NOMO-1 (cell line): ENCODE measurements around the gene SGCE.
"Not testable (repeated sequence)": the region's sequence is repeated elsewhere in the genome, so short reads cannot be mapped to it uniquely, and the experiment has no call there.

ENCODE experiments used
- DNase-seq, 2 experiments: peaks; one replicate each; lab custom pipeline; 2025; ENCODE audit not compliant: unreplicated experiment in 2 of 2; lab: John Stamatoyannopoulos, UW

Gene SGCE, protein sequence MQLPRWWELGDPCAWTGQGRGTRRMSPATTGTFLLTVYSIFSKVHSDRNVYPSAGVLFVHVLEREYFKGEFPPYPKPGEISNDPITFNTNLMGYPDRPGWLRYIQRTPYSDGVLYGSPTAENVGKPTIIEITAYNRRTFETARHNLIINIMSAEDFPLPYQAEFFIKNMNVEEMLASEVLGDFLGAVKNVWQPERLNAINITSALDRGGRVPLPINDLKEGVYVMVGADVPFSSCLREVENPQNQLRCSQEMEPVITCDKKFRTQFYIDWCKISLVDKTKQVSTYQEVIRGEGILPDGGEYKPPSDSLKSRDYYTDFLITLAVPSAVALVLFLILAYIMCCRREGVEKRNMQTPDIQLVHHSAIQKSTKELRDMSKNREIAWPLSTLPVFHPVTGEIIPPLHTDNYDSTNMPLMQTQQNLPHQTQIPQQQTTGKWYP

DNA sequence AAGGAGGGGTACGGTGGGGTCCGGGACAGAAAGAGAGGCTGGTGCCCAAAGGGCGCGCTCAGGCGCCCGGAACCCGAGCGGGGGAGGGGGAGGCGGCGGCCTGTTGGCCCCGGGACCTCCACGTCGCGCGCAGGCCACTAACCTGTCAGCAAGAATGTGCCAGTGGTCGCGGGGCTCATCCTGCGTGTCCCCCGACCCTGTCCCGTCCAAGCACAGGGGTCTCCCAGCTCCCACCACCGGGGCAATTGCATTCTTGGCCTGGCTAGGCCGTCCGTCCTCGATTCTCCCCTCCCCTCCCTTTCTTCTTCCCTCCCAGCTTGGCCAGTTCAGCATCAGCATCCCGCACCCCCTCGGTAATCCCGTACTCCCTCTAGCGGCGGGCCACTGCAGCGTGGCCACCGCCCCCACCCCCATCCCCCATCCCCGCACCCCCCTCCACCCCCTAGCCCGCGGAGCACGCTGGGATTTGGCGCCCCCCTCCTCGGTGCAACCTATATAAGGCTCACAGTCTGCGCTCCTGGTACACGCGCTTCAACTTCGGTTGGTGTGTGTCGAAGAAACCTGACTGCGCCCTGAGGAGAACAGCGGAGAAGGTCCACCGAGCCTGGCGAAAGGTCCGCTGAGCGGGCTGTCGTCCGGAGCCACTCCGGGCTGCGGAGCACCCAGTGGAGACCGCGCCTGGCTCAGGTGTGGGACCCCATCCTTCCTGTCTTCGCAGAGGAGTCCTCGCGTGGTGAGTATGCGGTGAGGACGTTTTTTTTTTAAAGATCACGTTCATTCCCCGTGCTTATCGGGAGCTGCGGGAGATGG is at the start of gene SGCE:
SGCE (minus strand) TSS at position 286 of the 810 bp plus-strand sequence; CDS start at position 251, 35 bp downstream.
- DNase-seq = no peak

DNA sequence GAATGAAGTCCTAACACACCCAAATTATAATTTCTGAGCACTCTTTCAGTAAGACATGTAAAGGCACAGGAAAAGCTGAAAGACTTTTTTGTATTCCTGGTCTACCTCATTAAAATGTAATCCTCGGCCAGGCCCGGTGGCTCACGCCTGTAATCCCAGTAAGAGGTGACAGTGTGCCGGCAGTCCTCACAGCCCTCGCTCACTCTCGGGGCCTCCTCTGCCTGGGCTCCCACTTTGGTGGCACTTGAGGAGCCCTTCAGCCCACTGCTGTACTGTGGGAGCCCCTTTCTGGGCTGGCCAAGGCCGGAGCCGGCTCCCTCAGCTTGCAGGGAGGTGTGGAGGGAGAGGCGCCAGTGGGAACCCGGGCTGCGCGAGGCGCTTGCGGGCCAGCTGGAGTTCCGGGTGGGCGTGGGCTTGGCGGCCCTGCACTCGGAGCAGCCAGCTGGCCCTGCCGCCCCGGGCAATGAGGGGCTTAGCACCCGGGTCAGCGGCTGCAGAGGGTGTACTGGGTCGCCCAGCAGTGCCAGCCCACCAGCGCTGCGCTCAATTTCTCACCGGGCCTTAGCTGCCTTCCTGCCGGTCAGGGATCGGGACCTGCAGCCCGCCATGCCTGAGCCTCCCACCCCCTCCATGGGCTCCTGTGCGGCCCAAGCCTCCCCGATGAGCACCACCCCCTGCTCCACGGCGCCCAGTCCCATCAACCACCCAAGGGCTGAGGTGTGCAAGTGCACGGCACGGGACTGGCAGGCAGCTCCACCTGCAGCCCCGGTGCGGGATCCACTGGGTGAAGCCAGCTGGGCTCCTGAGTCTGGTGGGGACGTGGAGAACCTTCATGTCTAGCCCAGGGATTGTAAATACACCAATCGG is 49.5 kb upstream of the SGCE start:
- DNase-seq = not testable (repeated sequence)

DNA sequence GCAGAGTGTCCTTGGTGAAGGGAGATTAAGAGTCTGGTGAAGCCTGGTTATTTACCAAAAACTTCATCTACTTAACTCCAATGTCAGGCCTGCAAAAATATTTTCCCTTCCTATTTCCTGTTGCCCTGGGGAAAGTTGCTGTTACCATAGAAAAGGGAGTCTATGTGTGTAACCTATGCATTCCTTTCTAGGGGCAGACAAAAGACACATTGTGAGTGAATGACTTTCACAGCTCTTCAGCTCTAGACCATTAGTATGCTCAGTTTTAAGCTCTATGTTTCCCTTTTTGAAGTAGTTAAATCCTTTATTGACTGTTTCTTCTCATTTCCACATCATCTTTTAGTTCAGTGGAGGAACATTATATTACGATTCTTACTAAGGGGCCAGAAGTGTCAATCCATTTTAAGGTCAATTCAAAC is 45.6 kb upstream of the SGCE start:
- no peak for DNase-seq

DNA sequence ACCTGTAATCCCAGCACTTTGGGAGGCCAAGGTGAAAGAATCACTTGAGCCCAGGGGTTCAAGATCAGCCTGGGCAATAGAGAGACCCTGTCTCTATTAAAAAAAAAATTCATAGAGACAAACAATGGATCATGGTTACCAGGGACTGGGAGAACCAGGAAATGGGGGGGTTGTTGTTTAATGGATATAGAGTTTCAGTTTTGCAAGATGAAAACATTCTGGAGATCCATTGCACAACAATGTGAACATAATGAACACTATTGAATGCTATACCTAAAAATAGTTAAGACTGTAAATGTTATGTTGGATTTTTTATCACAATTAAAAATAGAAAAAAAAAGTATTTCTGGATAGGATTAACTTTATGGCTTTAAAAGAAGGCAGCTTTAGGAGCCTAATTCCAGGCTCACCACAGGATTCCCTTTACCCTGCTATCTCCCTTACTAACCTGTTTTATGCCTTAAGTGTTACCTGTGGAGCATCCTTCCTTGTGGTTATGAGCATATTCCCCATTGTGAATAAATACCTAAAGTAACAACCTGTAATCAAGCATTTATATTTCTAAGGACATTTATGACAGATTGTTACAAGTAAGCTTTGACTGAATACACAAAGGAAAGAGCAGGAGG is 45.1 kb upstream of the SGCE start:
- no peak for DNase-seq

DNA sequence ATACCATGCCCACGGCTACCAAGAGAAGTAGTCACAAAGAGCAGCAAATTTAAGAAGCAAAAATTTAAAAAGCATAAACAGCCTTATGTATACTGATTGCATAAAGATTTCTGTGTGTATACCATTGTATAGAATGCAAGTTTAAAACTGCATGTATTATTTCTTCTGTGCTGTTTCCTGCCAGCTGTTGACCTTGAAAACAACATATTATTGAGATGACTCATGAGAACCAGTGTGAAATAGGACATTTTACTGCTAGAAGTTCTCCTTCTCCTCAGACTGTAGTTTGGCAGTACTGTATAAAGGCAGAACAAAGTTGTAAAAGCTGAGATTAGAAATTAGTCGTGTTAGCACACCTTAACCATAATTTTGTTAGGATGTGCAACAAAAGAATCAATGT is 42.3 kb upstream of the SGCE start:
- DNase-seq = no peak

DNA sequence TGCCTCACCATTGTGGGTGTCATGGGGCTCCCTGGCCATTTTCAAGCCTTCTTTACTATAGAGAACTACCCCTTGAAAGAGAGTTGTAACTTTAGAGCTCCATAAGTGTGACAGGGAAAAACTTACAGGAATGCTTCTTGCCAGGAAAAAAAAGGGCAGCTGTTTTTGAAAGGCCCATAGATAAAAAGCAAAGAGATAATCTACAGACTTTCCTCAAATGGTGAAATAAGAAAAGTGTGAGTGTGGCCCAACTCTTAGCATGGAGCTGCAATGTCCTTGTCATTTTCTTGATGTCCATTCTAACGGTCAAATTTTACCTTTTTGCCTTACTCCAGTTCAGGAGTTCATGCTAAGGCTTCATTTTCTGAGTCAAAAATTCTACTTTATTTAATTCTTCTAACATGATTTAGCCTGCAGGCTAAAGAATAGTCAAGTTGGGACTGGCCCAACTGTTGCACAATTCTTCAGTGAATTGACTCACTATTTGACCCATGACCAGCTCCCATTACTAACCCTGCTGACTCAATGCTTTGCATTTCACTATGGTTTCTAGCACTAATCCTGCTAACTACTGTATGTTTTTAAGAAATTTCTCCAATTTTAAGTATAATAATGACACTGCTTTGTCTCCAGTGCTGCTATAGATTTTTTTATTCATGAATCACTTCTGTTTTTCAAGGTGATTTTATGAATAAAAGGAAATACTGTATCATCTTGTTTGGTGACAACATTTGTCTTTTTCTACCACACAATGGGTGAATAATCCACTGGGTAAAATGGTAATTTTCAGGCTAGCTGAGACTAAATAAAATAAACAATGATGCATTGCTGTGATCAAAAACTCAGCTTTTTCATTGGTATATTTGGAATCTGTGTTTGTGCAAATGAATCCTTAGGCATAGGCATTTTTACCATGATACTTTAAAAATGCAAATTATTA is 41.4 kb upstream of the SGCE start:
- DNase-seq = peak; percentile 70 to 84

DNA sequence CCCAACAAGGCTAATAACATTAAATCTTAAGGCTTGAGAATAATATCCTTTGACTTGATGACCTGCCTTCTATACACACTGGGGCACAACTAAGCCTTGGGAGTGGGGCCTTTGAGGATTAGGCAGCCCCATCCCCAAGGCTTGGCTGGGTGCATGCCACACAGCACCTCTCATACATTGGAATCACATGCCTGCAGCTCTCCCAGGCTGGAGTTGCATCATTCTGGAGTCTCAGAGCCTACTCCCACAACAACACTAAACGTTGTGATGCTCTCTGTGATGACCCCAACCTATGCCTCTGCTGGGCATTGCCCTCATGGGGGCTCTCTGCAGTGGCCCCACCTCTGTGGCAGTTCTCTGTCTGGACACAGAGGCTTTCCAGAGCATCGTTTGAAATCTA is 31.9 kb upstream of the SGCE start:
- no peak for DNase-seq

DNA sequence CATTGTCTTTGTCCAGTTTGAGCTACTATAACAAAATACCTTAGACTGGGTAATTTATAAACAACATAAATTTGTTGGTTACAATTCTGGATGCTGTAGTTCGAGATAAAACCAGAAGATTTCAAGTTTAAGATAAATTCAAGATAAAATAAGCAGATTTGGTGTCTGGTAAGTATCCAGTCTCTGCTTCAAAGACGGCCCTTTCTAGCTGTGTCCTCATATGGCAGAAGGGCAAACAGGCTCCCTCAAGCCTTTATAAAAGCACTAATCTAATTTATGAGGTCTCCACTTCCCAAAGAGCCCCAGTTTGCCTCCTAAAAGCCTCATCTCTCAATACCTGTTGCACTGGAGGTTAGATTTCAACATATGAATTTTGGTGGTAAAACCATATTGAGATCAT is 31.1 kb upstream of the SGCE start:
- no peak for DNase-seq

DNA sequence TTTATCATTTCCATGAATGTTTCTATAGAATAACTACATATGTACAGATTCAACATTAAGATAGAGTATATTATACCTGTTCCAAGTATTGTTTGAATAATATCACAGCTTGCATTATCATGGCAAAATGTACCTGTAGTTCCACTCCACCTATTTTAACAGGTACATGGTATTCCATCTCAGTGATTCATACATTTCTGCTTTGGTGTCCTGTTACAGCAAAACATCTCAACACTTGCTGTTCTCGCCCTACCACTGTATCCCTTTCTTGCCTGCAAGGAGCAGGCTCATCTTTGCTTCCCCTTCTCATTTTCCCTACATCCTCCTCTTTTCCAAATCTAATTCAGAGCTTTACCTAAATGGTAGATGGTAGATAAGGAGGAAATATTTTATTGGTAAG is 27.1 kb upstream of the SGCE start:
- DNase-seq = no peak

DNA sequence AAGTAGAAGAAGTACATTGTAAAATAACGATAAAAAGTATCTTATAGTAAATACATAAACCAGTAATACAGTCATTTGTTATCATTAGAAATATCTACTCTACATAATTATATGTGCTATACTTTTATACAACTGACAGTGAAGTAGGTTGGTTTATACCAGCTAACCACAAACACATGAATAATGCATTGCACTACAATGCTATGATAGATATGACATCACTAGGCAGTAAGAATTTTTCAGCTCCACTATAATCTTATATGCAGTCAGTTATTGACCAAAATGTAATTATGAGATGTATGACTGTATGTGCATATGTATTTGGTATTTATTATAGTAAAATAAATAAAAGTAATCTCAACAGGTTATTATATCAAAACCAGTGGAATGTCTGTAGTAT is 23.4 kb upstream of the SGCE start:
- DNase-seq = no peak

DNA sequence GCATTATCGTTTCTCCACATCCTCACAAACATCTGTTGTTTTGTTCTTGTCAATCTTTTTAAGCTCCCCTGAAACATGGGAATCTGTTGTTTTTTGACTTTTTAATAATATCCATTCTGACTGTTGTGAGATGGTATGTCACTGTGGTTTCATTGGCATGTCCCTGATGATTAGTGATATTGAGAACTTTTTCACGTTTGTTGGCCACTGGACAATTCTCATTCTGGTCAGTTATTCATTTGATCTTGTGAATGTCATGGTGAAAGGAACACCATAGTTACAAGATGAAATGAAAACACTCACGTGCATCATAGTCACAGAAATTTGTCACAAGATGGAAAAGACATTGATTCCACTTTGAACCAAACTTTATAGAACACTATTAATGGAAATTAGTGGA is 20.5 kb upstream of the SGCE start:
- no peak for DNase-seq

DNA sequence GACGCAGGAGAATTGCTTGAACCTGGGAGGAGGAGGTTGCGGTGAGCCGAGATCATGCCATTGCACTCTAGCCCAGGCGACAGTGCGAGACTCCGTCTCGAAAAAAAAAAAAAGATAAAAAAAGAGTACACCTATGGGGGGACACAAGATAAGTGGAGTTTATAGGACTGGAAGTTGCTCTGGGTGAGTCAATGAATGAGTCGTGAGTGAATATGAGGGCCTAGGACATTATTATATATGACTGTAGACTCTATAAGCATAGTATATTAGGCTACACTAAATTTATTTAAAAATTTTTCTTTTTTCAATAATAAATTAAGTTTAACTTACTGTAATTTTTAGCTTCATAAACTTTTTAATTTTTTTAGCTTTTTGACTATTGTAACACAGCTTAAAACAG is 19.4 kb upstream of the SGCE start:
- no peak for DNase-seq

DNA sequence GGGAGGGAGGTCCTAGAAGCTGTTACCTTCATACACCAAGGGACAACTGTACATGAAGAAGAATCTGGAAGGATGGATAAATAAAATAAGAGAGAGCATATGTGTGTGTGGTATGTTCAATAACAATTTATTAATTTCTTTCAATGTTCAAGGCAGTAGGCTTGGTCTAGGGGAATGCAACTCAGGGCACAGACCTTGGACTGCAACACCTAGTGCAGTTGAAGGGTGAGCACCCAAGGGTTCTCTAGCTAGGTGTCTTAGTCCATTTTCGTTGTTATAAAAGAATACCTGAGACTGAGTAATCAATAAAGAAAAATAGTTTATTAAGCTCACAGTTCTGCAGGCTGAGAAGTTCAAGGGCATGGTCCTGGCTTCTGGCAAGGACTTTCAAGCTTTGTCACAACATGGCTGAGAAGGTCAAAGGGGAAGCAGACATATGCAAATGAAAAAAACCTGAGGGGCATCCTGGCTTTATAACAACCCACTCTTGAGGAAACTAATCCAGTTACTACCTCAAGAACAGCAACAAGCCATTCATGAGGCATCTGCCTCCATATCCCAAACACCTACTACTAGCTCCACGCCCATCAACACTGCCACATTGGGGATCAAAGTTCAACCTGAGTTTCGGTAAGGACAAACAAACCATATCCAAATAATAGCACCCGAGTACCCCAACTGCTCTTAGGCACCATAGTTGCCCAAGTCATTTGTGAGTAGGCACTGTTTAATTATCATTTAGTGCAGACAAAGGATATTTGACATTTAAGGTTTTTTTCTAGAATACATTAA is 15.7 kb upstream of the SGCE start:
- no peak for DNase-seq

DNA sequence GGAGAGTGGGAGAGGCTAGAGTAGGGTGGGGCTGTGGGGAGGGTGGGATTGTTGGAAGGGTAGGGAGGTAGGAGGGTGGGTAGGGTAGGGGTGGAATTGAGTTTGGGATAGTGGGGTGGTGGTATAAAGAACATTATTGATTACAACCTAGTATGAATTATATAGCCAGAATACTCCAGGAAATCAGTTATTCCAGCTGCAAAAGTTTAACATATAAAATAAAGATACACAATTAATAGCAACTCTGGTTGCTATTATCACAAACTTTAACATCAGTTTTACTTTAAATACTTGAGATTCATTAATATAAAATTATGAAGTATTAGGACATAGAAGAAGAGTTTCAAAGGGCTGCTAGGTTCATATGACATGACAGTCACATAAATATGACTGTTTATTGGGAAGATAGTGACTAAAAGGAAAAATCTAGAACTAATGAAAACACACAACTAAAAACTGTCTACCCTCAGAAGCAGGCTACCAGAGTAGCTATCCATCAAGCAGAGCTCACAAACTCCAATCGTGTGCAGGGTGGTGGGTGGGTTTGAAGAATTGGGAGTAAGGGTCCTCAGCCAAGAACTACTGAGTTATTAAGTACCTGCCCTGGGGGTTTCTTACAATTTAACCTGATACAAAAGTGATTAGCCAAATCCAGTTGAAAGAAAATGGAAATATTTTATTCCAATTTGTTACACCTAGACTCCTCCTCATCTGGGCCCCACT is 14.0 kb upstream of the SGCE start:
- DNase-seq = no peak

DNA sequence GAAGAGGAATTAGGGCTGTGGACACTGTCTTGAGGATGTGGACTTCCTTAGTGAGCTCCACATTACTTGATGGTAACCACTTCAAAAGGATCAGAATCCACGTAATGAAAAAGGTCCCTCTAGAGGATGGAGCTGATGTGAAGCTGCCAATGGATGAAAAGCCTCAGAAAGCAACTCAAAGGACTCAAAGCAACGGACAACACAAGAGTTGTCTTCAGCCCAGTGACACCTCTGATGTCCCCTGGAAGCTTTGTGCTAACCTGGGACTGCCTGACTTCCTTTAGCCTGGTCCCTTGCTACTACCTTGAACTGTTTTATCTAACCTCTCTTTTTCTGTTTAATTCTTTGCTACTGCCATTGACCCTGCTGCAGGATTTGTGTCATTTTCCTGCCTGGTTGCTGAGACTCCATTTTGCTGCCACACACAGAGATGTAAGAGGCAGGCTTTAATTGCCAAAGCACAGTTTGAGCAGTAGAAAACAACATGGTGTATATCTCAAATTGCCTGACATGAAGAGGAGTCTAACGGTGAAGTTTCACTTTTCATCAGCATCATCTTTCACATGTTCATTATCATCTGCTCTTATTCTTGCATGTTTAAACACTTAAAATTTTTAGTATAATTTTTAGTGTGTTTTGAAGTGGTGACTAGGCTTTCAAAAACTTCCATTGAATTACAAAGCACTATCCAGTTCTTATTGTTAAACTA is 11.1 kb upstream of the SGCE start:
- DNase-seq = no peak

DNA sequence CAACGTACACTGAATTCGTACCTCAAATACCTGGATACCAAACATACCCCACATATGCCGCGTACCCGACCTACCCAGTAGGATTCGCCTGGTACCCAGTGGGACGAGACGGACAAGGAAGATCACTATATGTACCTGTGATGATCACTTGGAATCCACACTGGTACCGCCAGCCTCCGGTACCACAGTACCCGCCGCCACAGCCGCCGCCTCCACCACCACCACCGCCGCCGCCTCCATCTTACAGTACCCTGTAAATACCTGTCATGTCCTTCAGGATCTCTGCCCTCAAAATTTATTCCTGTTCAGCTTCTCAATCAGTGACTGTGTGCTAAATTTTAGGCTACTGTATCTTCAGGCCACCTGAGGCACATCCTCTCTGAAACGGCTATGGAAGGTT is 9.5 kb upstream of the SGCE start:
- DNase-seq = no peak

DNA sequence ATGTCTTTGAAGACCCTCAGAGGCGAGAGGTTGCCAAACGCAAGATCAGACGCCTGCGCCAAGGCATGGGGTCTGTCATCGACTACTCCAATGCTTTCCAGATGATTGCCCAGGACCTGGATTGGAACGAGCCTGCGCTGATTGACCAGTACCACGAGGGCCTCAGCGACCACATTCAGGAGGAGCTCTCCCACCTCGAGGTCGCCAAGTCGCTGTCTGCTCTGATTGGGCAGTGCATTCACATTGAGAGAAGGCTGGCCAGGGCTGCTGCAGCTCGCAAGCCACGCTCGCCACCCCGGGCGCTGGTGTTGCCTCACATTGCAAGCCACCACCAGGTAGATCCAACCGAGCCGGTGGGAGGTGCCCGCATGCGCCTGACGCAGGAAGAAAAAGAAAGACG is 8.1 kb upstream of the SGCE start:
- DNase-seq = no peak
